Liver (tissue), 9 donors: ENCODE results near the gene ADAM11. TPM values are rescaled to one million over a fixed set of nuclear protein-coding genes. Genes with fewer than 3 reads are reported as not detected.

Experiments used
- DNase-seq: peaks from one replicate; pipeline ENCODE4 v3.0.0-alpha.2; 2017; ENCODE audit warnings: low spot score
- H3K27ac ChIP-seq, 2 donors: one replicate each; pipeline ENCODE4 v1.7.0; 2013; ENCODE audit warnings: inconsistent platforms in 2 of 2, low read length in 2 of 2, control low read depth in 1 of 2, low read depth in 1 of 2, mild to moderate bottlenecking in 1 of 2
- H3K27me3 ChIP-seq, 4 donors: one replicate each; pipeline versions ENCODE4 v1.6.1 to v1.7.0; 2013; ENCODE audit warnings: low read length in 3 of 4, inconsistent platforms in 1 of 4, mild to moderate bottlenecking in 1 of 4, moderate library complexity in 1 of 4; ENCODE audit not compliant: control insufficient read depth in 4 of 4, insufficient read depth in 4 of 4
- H3K36me3 ChIP-seq, 4 donors: one replicate each; pipeline versions ENCODE4 v1.6.1 to v1.7.0; 2013; ENCODE audit warnings: low read length in 3 of 4, mild to moderate bottlenecking in 3 of 4, low read depth in 1 of 4, moderate library complexity in 1 of 4; ENCODE audit not compliant: control insufficient read depth in 4 of 4, insufficient read depth in 3 of 4
- H3K4me1 ChIP-seq, 4 donors: one replicate each; pipeline versions ENCODE4 v1.6.1 to v1.7.0; 2013; ENCODE audit warnings: low read length in 3 of 4, mild to moderate bottlenecking in 3 of 4, moderate library complexity in 1 of 4; ENCODE audit not compliant: control insufficient read depth in 4 of 4, insufficient read depth in 4 of 4
- H3K4me3 ChIP-seq, 3 donors: one replicate each; pipeline versions ENCODE4 v1.6.1 to v1.7.0; 2013; ENCODE audit warnings: low read length in 3 of 3, control low read depth in 1 of 3, low read depth in 1 of 3, mild to moderate bottlenecking in 1 of 3
- H3K9ac ChIP-seq, 2 donors: one replicate each; pipeline ENCODE4 v1.7.0; 2013; ENCODE audit warnings: low read length in 2 of 2, mild to moderate bottlenecking in 2 of 2, moderate library complexity in 2 of 2, control low read depth in 1 of 2, low read depth in 1 of 2
- H3K9me3 ChIP-seq, 4 donors: one replicate each; pipeline versions ENCODE4 v1.6.1 to v1.7.0; 2013; ENCODE audit warnings: low read length in 3 of 4; ENCODE audit not compliant: control insufficient read depth in 4 of 4
- CTCF ChIP-seq: fragments of 150-350 bp; IDR thresholded peaks from 2 replicates; pipeline ENCODE4 v1.5.1; 2017; ENCODE audit warnings: improper control_type of control experiment, low read depth, low read length; ENCODE audit not compliant: missing input control
- FOXA1 ChIP-seq: IDR thresholded peaks from 2 replicates; pipeline ENCODE4 v1.6.1; 2016; ENCODE audit warnings: antibody characterized with exemption
- HNF4A ChIP-seq, 2 donors: conservative IDR thresholded peaks; 2 replicates each; pipeline ENCODE4 v1.6.1; 2016; ENCODE audit warnings: antibody characterized with exemption in 2 of 2, mild to moderate bottlenecking in 2 of 2
- HNF4G ChIP-seq: IDR thresholded peaks from 2 replicates; pipeline ENCODE4 v1.6.1; 2016; ENCODE audit warnings: antibody characterized with exemption
- MAX ChIP-seq: IDR thresholded peaks from 2 replicates; pipeline ENCODE4 v1.6.1; 2016; ENCODE audit warnings: antibody characterized with exemption
- NR2F2 ChIP-seq: IDR thresholded peaks from 2 replicates; pipeline ENCODE4 v1.6.1; 2016; ENCODE audit warnings: antibody characterized with exemption
- REST ChIP-seq: IDR thresholded peaks from 2 replicates; pipeline ENCODE4 v1.6.1; 2016; ENCODE audit warnings: antibody characterized with exemption, mild to moderate bottlenecking
- RXRA ChIP-seq, 2 donors: IDR thresholded peaks; 2 replicates each; pipeline ENCODE4 v1.6.1; 2017 to 2018; ENCODE audit warnings: antibody characterized with exemption in 2 of 2, mild to moderate bottlenecking in 1 of 2
- SP1 ChIP-seq: IDR thresholded peaks from 2 replicates; pipeline ENCODE4 v1.6.1; 2018; ENCODE audit warnings: antibody characterized with exemption, mild to moderate bottlenecking
- TAF1 ChIP-seq: conservative IDR thresholded peaks from 2 replicates; pipeline ENCODE4 v1.6.1; 2016; ENCODE audit warnings: antibody characterized with exemption, mild to moderate bottlenecking
- YY1 ChIP-seq: IDR thresholded peaks from 2 replicates; pipeline ENCODE4 v1.6.1; 2016; ENCODE audit warnings: antibody characterized with exemption, mild to moderate bottlenecking
- ZBTB33 ChIP-seq: IDR thresholded peaks from 2 replicates; pipeline ENCODE4 v1.6.1; 2016; ENCODE audit warnings: antibody characterized with exemption
- WGBS: extraction: QIAGEN DNeasy Blood & Tissue Kit; methylation state at CpG from one replicate; pipeline ENCODE4 v1.1.7; 2013; 5-methylcytosine and 5-hydroxymethylcytosine counted together
- polyA plus RNA-seq, 2 donors: library from polyadenylated mRNA; stranded (reverse) in 1 of 2; unstranded in 1 of 2; fragments of 200-250 nt in 1 of 2; fragments of >200 nt in 1 of 2; fragmentation: Nextera tagmentation in 1 of 2; extraction: Ambion mirVana in 1 of 2; gene quantifications; one replicate each; pipeline versions ENCODE4 v1.2.1 to v1.2.3, GENCODE V29; 2013 to 2015
- total RNA-seq, 2 donors: library from RNA; depleted of rRNA; stranded (reverse); fragments of >200 nt; gene quantifications; one replicate each; pipeline ENCODE4 v1.2.3, GENCODE V29; 2014
- donor health status: healthy.
- donor health status: healthy.
- donor health status: healthy.
- donor health status: healthy.
- donor health status: healthy.

ADAM11 gene
- total and polyA plus RNA-seq, 4 donors, result 0.06 to 1.1 (median 0.08) TPM; not detected in 1

- Histone ChIP-seq H3K4me1 (no peaks in the 10 kb centered on the region), H3K9me3 (no peaks in the 10 kb centered on the region), H3K4me3 (no peak overlapping the region), H3K36me3 (peaks cover 0 to 6% (median 1%) of the 10 kb centered on the region in 4 donors), H3K9ac (no peak overlapping the region), H3K27me3 (no peaks in the 10 kb centered on the region), H3K27ac (no peak overlapping the region)
- no peak for TF ChIP-seq ZBTB33
- no peak for DNase-seq
- WGBS, result 94% methylated on average over 7 of the region's 7 CpGs
Observed at GRCh38 chr17:44751331-44751730, 7.5 kb upstream of the ADAM11 start.

GRCh38 chr17:44751806-44752205 lies 7.0 kb upstream of the ADAM11 start:
- no peak for DNase-seq
- H3K27me3 ChIP-seq, result no peaks in the 10 kb centered on the region
- TF ChIP-seq SP1 (no peak), HNF4G (no peak), CTCF (no peak), RXRA (IDR thresholded peaks at IDR 0.05) (no peak), YY1 (no peak)
- H3K4me3 ChIP-seq, result no peak overlapping the region
- H3K9me3 ChIP-seq, result no peaks in the 10 kb centered on the region
- H3K9ac ChIP-seq, result no peak overlapping the region
- H3K36me3 ChIP-seq, result peaks cover 0 to 6% (median 1%) of the 10 kb centered on the region in 4 donors
- no peak overlapping the region for H3K27ac ChIP-seq
- 96% methylated on average over 10 of the region's 10 CpGs for WGBS
- no peaks in the 10 kb centered on the region for H3K4me1 ChIP-seq

GRCh38 chr17:44752953-44753861 lies 5.6 kb upstream of the ADAM11 start:
- no peak overlapping the region for H3K9ac ChIP-seq
- DNase-seq, result no peak

More at GRCh38 chr17:44752953-44753861, 5.6 kb upstream of the ADAM11 start:
- H3K9me3 ChIP-seq, result no peaks in the 10 kb centered on the region
- H3K4me1 ChIP-seq, result no peaks in the 10 kb centered on the region
- no peak overlapping the region for H3K4me3 ChIP-seq
- H3K27ac ChIP-seq, result no peak overlapping the region
- WGBS, result 87% methylated on average over 17 of the region's 17 CpGs
- TF ChIP-seq SP1 (no peak), HNF4A (conservative IDR thresholded peaks at IDR 0.05) (no peak), FOXA1 (no peak), MAX (no peak), YY1 (no peak), TAF1 (no peak), NR2F2 (no peak), REST (no peak)
- peaks cover 0 to 4% (median 0%) of the 10 kb centered on the region in 4 donors for H3K36me3 ChIP-seq
- peaks cover 0 to 2% (median 0%) of the 10 kb centered on the region in 4 donors for H3K27me3 ChIP-seq
